ENCODE data around the gene TRIOBP.

- TF ChIP-seq CTCF (IDR thresholded peaks at IDR 0.05) (no peak), POLR2A (IDR thresholded peaks at IDR 0.05) (no peak), POLR2AphosphoS5 (IDR thresholded peaks at IDR 0.05) (no peak), EP300 (IDR thresholded peaks at IDR 0.05) (no peak)
Measured at GRCh38 chr22:37678372-37678771, 18.5 kb upstream of the TRIOBP start.
